WTC11 (cell line): ENCODE measurements around the gene BOLA3. TPM values are rescaled to one million over a fixed set of nuclear protein-coding genes. Genes with fewer than 3 reads are reported as not detected.
A peak's percentile ranks its signal among the peaks of the same experiment; 100 is the strongest.

ENCODE experiments used
- ATAC-seq: fragments of 200-7000 bp; cut with Tn5 transposase; 2 replicates; pipeline ENCODE4 v1.10.0; 2021; ENCODE audit warnings: mild to moderate bottlenecking, moderate library complexity
- CTCF ChIA-PET: fragments of 300-600 bp; sonication (Branson Sonifier 250); formaldehyde crosslinking; loops from one replicate; lab custom pipeline; 2021; ENCODE audit warnings: antibody characterized with exemption; lab: Charles Lee
- POLR2A ChIA-PET: fragments of 350-600 bp; sonication (Branson Sonifier 250); formaldehyde crosslinking; loops from one replicate; lab custom pipeline; 2021; ENCODE audit warnings: antibody characterized with exemption; lab: Charles Lee
- DNase-seq: peaks from one replicate; pipeline ENCODE4 v3.0.0; 2021; ENCODE audit warnings: low spot score
- H3K27ac Mint-ChIP-seq: 2 replicates; pipeline ENCODE4 v1.8.0; 2021; ENCODE audit warnings: mixed read lengths
- H3K27me3 Mint-ChIP-seq: 2 replicates; pipeline ENCODE4 v1.8.0; 2021; ENCODE audit warnings: low read depth, mild to moderate bottlenecking, moderate library complexity, mixed read lengths
- H3K36me3 Mint-ChIP-seq: 2 replicates; pipeline ENCODE4 v1.8.0; 2021; ENCODE audit warnings: mixed read lengths
- H3K4me1 Mint-ChIP-seq: 2 replicates; pipeline ENCODE4 v1.8.0; 2022; ENCODE audit warnings: mixed read lengths
- H3K4me3 Mint-ChIP-seq: 2 replicates; pipeline ENCODE4 v1.8.0; 2021; ENCODE audit warnings: mild to moderate bottlenecking, moderate library complexity, mixed read lengths
- H3K9me3 Mint-ChIP-seq: 2 replicates; pipeline ENCODE4 v1.8.0; 2021; ENCODE audit warnings: mixed read lengths
- ATF1 ChIP-seq: sonication (generic); formaldehyde crosslinking; IDR thresholded peaks from 2 replicates; pipeline ENCODE4 v1.8.1; 2023; ENCODE audit warnings: mild to moderate bottlenecking, moderate library complexity, missing genetic modification reagents
- CREB1 ChIP-seq: sonication (generic); formaldehyde crosslinking; IDR thresholded peaks from 2 replicates; pipeline ENCODE4 v1.8.0; 2023; ENCODE audit warnings: mild to moderate bottlenecking, missing genetic modification reagents
- IRF2 ChIP-seq: sonication (generic); formaldehyde crosslinking; IDR thresholded peaks from 2 replicates; pipeline ENCODE4 v1.8.0; 2022; ENCODE audit warnings: low read depth, missing genetic modification reagents, borderline replicate concordance
- JAZF1 ChIP-seq: fragments of 250-450 bp; sonication (Bioruptor Pico); IDR thresholded peaks from 2 replicates; pipeline ENCODE4 v1.9.0; 2021; ENCODE audit warnings: moderate library complexity, mild to moderate bottlenecking, inconsistent platforms
- NFATC4 ChIP-seq: fragments of 250-450 bp; sonication (Bioruptor Pico); IDR thresholded peaks from 2 replicates; pipeline ENCODE4 v1.9.0; 2021; ENCODE audit warnings: mild to moderate bottlenecking
- NFYB ChIP-seq: sonication (generic); formaldehyde crosslinking; conservative IDR thresholded peaks from 2 replicates; pipeline ENCODE4 v1.8.0; 2022; ENCODE audit warnings: low read depth, missing genetic modification reagents
- NR2C2 ChIP-seq: sonication (generic); formaldehyde crosslinking; IDR thresholded peaks from 2 replicates; pipeline ENCODE4 v1.8.0; 2022; ENCODE audit warnings: mild to moderate bottlenecking, missing genetic modification reagents
- RELA ChIP-seq: sonication (generic); formaldehyde crosslinking; IDR thresholded peaks from 2 replicates; pipeline ENCODE4 v1.8.1; 2022; ENCODE audit warnings: missing genetic modification reagents, mild to moderate bottlenecking, borderline replicate concordance
- TEAD1 ChIP-seq: sonication (generic); formaldehyde crosslinking; IDR thresholded peaks from 2 replicates; pipeline ENCODE4 v1.8.0; 2022; ENCODE audit warnings: mild to moderate bottlenecking, missing genetic modification reagents
- TEAD4 ChIP-seq: sonication (generic); formaldehyde crosslinking; IDR thresholded peaks from 2 replicates; pipeline ENCODE4 v1.8.0; 2022; ENCODE audit warnings: mild to moderate bottlenecking, missing genetic modification reagents
- USF2 ChIP-seq: sonication (generic); formaldehyde crosslinking; IDR thresholded peaks from 2 replicates; pipeline ENCODE4 v1.8.1; 2023; ENCODE audit warnings: mild to moderate bottlenecking, missing genetic modification reagents, moderate library complexity
- ZBTB21 ChIP-seq: sonication (generic); formaldehyde crosslinking; IDR thresholded peaks from 2 replicates; pipeline ENCODE4 v1.8.1; 2023; ENCODE audit warnings: mild to moderate bottlenecking, missing genetic modification reagents, borderline replicate concordance
- ZNF121 ChIP-seq: sonication (generic); formaldehyde crosslinking; IDR thresholded peaks from 2 replicates; pipeline ENCODE4 v1.8.0; 2023; ENCODE audit warnings: missing genetic modification reagents
- ZNF219 ChIP-seq: sonication (generic); formaldehyde crosslinking; IDR thresholded peaks from 2 replicates; pipeline ENCODE4 v1.8.0; 2023; ENCODE audit warnings: missing genetic modification reagents, mild to moderate bottlenecking, borderline replicate concordance
- total RNA-seq: library from RNA; stranded (reverse); gene quantifications from 3 replicates; pipeline ENCODE4 v1.2.3, GENCODE V29; 2021

The BOLA3 gene
- total RNA-seq, 1 experiment from 2014 or later: 58.2 TPM

- Mint-ChIP-seq H3K27me3 (no peaks in the 10 kb centered on the region), H3K4me1 (no peaks in the 10 kb centered on the region), H3K27ac (no peak overlapping the region), H3K36me3 (peaks cover 31% of the 10 kb centered on the region), H3K4me3 (no peak overlapping the region), H3K9me3 (no peaks in the 10 kb centered on the region)
- ChIA-PET CTCF (no interaction called here), POLR2A (no interaction called here)
- DNase-seq (no peak), ATAC-seq (no peak)
- TF ChIP-seq ZBTB21 (CRISPR knock-in tag) (no peak), ZNF121 (CRISPR knock-in tag) (no peak), RELA (CRISPR knock-in tag) (0 out of 2 replicates have a peak, but pooled peaks have one; percentile 34)
Observed at GRCh38 chr2:74087696-74088095, 60.0 kb downstream of the BOLA3 start.

- POLR2A ChIA-PET: interaction anchor here (0.6 kb wide), 1 partner anchor 138 kb away, joined by 4 read pairs; no protein-coding TSS in a partner anchor
- Mint-ChIP-seq H3K4me3 (no peak overlapping the region), H3K27ac (no peak overlapping the region), H3K9me3 (no peaks in the 10 kb centered on the region), H3K4me1 (no peaks in the 10 kb centered on the region), H3K27me3 (no peaks in the 10 kb centered on the region), H3K36me3 (peaks cover 20% of the 10 kb centered on the region)
- CTCF ChIA-PET: no interaction called here
- DNase-seq: no peak
- TF ChIP-seq CREB1 (CRISPR knock-in tag) (no peak), USF2 (CRISPR knock-in tag) (no peak), JAZF1 (CRISPR knock-in tag) (no peak), NFYB (CRISPR knock-in tag) (no peak), ZNF219 (CRISPR knock-in tag) (no peak), ATF1 (CRISPR knock-in tag) (no peak), TEAD4 (CRISPR knock-in tag) (no peak), TEAD1 (CRISPR knock-in tag) (no peak), IRF2 (CRISPR knock-in tag) (no peak), NR2C2 (no peak), NFATC4 (no peak)
- ATAC-seq: no peak
Observed at GRCh38 chr2:74086021-74086420, 61.7 kb downstream of the BOLA3 start.

Other genes starting within 250 kb of the BOLA3 start
- gene DGUOK, start 221.0 kb downstream of the BOLA3 start, total RNA-seq: 105 to 106 TPM (median 106 TPM) in 3 replicates
- 16.4 to 19.3 TPM (median 18.2 TPM) in 3 replicates for gene TET3, start 163.0 kb downstream of the BOLA3 start, total RNA-seq
- gene MOB1A, start 31.0 kb upstream of the BOLA3 start, total RNA-seq: 84.9 to 92.6 TPM (median 88.2 TPM) in 3 replicates
- 192 to 251 TPM (median 193 TPM) in 3 replicates for gene MTHFD2, start 50.7 kb upstream of the BOLA3 start, total RNA-seq
- gene SLC4A5, start 195.5 kb upstream of the BOLA3 start, total RNA-seq: 0.62 to 1.8 TPM (median 1.2 TPM) in 3 replicates
- 165 to 179 TPM (median 168 TPM) in 3 replicates for gene DCTN1, start 232.4 kb upstream of the BOLA3 start, total RNA-seq